Measurements from ENCODE around the gene ZDHHC9.

The ZDHHC9 gene

GRCh38 chrX:129781680-129782495 is 61.8 kb downstream of the ZDHHC9 start:
- Histone ChIP-seq H3K4me1 (no peaks in the 10 kb centered on the region), H3K4me3 (ENCODE audit: low read depth, low read length) (no peak overlapping the region), H3K79me2 (no peaks in the 10 kb centered on the region), H3K9me3 (ENCODE audit: control insufficient read depth, low read length) (no peaks in the 10 kb centered on the region), H3K36me3 (ENCODE audit: control insufficient read depth, insufficient read depth, low read length) (no peaks in the 10 kb centered on the region), H3K27ac (no peak overlapping the region), H3K4me2 (ENCODE audit: low read length) (no peak overlapping the region), H3K9ac (no peak overlapping the region), H2AFZ (no peak overlapping the region), H3K27me3 (ENCODE audit: control insufficient read depth, insufficient read depth, low read length) (no peaks in the 10 kb centered on the region)
- no peak for TF ChIP-seq CTCF (IDR thresholded peaks at IDR 0.05)

- no peak overlapping the region for H3K27ac ChIP-seq
- H3K9me3 ChIP-seq (ENCODE audit: control insufficient read depth, low read length) = no peaks in the 10 kb centered on the region
- H3K4me3 ChIP-seq (ENCODE audit: low read depth, low read length) = no peak overlapping the region
- H3K36me3 ChIP-seq (ENCODE audit: control insufficient read depth, insufficient read depth, low read length) = no peaks in the 10 kb centered on the region
- no peaks in the 10 kb centered on the region for H3K27me3 ChIP-seq (ENCODE audit: control insufficient read depth, insufficient read depth, low read length)
- no peaks in the 10 kb centered on the region for H3K79me2 ChIP-seq
- no peak overlapping the region for H3K4me2 ChIP-seq (ENCODE audit: low read length)
- TF ChIP-seq CTCF (IDR thresholded peaks at IDR 0.05) = no peak
- H2AFZ ChIP-seq = no peak overlapping the region
- H3K9ac ChIP-seq = no peak overlapping the region
- no peaks in the 10 kb centered on the region for H3K4me1 ChIP-seq
Observed at GRCh38 chrX:129781134-129781672, 62.5 kb downstream of the ZDHHC9 start.

- Histone ChIP-seq H3K27me3 (ENCODE audit: control insufficient read depth, insufficient read depth, low read length) (no peaks in the 10 kb centered on the region), H3K4me2 (ENCODE audit: low read length) (no peak overlapping the region), H3K4me1 (no peaks in the 10 kb centered on the region), H3K9me3 (ENCODE audit: control insufficient read depth, low read length) (no peaks in the 10 kb centered on the region), H3K9ac (no peak overlapping the region), H2AFZ (no peak overlapping the region), H3K4me3 (ENCODE audit: low read depth, low read length) (no peak overlapping the region), H3K79me2 (no peaks in the 10 kb centered on the region), H3K27ac (no peak overlapping the region), H3K36me3 (ENCODE audit: control insufficient read depth, insufficient read depth, low read length) (no peaks in the 10 kb centered on the region)
- no peak for TF ChIP-seq CTCF (IDR thresholded peaks at IDR 0.05)
Observed at GRCh38 chrX:129780441-129781105, 63.1 kb downstream of the ZDHHC9 start.

GRCh38 chrX:129779747-129780146 is 63.9 kb downstream of the ZDHHC9 start, which contains the start of gene SASH3:
Gene SASH3 (plus strand): TSS chrX:129779949. CDS start chrX:129780098, 149 bp downstream.
- H3K4me3 ChIP-seq (ENCODE audit: low read depth, low read length) = no peak within 1 kb of the TSS
- no peaks in the 10 kb centered on the region for H3K27me3 ChIP-seq (ENCODE audit: control insufficient read depth, insufficient read depth, low read length)
- H3K9ac ChIP-seq = no peak within 1 kb of the TSS
- no peak for TF ChIP-seq CTCF (IDR thresholded peaks at IDR 0.05)
- H3K9me3 ChIP-seq (ENCODE audit: control insufficient read depth, low read length) = no peaks in the 10 kb centered on the region
- H3K4me1 ChIP-seq = no peaks in the 10 kb centered on the region
- H3K4me2 ChIP-seq (ENCODE audit: low read length) = no peak within 1 kb of the TSS
- H3K36me3 ChIP-seq (ENCODE audit: control insufficient read depth, insufficient read depth, low read length) = no peaks in the 10 kb centered on the region
- no peaks in the 10 kb centered on the region for H3K79me2 ChIP-seq
- H2AFZ ChIP-seq = no peak within 1 kb of the TSS
- no peak within 1 kb of the TSS for H3K27ac ChIP-seq

All from parathyroid adenoma (tissue), 2 donors.